Keratinocyte (primary cell): ENCODE data around the gene GRIN3B.

ENCODE experiments used
- EZH2 ChIP-seq: IDR thresholded peaks from one replicate; pipeline ENCODE4 v1.6.1; 2012; ENCODE audit warnings: inconsistent platforms, mild to moderate bottlenecking, low read length, moderate library complexity
- TF ChIP-seq, protein P1 (sequence below), 3 experiments: IDR thresholded peaks in 1 of 3; conservative IDR thresholded peaks in 1 of 3; optimal IDR thresholded peaks in 1 of 3; 2 replicates in 2 of 3; 3 replicates in 1 of 3; pipeline versions ENCODE3 to v1.5.1; 2011; ENCODE audit warnings: low read length in 3 of 3, mild to moderate bottlenecking in 3 of 3, moderate library complexity in 2 of 3, control low read depth in 1 of 3, inconsistent platforms in 1 of 3; ENCODE audit not compliant: insufficient read depth in 2 of 3; ENCODE audit errors: extremely low read depth in 1 of 3

DNA sequence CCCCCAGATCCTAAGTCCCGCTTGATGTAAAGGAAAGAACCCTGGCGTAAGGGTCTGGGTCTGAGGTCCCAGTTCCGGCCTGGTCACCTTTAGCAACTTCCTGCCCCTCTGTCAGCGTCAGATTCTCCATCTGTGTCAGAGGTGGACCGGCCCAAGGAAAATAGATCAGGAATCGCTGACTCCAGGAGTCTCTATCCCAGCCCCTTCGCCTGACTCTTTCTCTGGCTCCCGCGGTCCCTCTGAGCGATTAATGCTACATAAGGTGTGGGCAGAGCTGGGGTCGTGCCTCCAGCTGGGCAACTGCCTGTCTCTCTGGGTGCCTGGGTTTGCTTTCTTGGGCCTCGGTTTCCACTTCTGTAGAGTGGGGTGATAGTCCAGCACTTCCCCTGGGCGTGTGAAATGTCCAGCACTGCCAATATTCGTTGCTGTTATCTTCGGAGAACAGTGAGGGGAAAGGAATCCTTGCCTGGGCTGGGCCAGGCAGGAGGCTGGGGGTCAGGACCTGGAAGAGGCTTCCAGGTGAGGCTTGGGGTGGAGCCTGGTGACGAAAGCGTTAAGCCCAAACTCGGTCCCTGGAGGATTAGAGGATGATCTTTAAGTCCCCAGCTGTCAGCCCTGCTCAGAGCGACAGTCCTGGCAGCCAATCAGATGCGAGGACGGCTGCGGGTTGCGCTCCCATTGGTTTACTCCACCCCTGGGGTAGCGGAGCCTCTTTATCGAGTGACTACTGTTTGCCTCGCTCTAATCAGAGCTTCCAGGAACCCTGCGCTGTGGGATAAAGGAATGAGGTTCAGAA lies 40.5 kb downstream of the GRIN3B start:
- TF ChIP-seq, protein P1, sequence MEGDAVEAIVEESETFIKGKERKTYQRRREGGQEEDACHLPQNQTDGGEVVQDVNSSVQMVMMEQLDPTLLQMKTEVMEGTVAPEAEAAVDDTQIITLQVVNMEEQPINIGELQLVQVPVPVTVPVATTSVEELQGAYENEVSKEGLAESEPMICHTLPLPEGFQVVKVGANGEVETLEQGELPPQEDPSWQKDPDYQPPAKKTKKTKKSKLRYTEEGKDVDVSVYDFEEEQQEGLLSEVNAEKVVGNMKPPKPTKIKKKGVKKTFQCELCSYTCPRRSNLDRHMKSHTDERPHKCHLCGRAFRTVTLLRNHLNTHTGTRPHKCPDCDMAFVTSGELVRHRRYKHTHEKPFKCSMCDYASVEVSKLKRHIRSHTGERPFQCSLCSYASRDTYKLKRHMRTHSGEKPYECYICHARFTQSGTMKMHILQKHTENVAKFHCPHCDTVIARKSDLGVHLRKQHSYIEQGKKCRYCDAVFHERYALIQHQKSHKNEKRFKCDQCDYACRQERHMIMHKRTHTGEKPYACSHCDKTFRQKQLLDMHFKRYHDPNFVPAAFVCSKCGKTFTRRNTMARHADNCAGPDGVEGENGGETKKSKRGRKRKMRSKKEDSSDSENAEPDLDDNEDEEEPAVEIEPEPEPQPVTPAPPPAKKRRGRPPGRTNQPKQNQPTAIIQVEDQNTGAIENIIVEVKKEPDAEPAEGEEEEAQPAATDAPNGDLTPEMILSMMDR (optimal IDR thresholded peaks at IDR 0.05 in 1 of 3, IDR thresholded peaks at IDR 0.05 in 1 of 3, conservative IDR thresholded peaks at IDR 0.05 in 1 of 3; ENCODE audit: extremely low read depth in 1 of 3, insufficient read depth in 2 of 3, low read length in 3 of 3) = no peak
- no peak for TF ChIP-seq EZH2
